ENCODE data around the gene S100Z.

GRCh38 chr5:76807296-76807695, 42.5 kb upstream of the S100Z start:
- TF ChIP-seq CTCF (IDR thresholded peaks at IDR 0.05; ENCODE audit: insufficient read depth, low read length, poor library complexity, severe bottlenecking) (no peak), EZH2phosphoT487 (conservative IDR thresholded peaks at IDR 0.05; ENCODE audit: low read length) (no peak)

Data from SU-DHL-6 (cell line).